ENCODE measurements around the gene CLASP1. TPM values are rescaled to one million over a fixed set of nuclear protein-coding genes. Genes with fewer than 3 reads are reported as not detected.

Gene CLASP1
- total and polyA plus RNA-seq, 2 donors (not counting 3 experiments of a cell fraction or from before 2014, with no cell fraction given), result 10.0 to 57.9 TPM

- no peaks in the 10 kb centered on the region for H3K27me3 ChIP-seq (ENCODE audit: control insufficient read depth in 2 of 2, insufficient read depth in 2 of 2, low read length in 2 of 2)
- POLR2A ChIA-PET, result no interaction called here
- H3K36me3 ChIP-seq (ENCODE audit: control insufficient read depth in 2 of 2, extremely low read depth in 1 of 2, insufficient read depth in 2 of 2, low read length in 2 of 2), result peaks cover 4 to 10% of the 10 kb centered on the region in 2 experiments
- no peaks in the 10 kb centered on the region for H3K4me1 ChIP-seq (ENCODE audit: control insufficient read depth, extremely low read depth, insufficient read depth, low read length)
- TF ChIP-seq GATA2 (IDR thresholded peaks at IDR 0.05; ENCODE audit: insufficient read depth, insufficient read length, low read depth, low read length), result no peak
- no peak for TF ChIP-seq JUN (IDR thresholded peaks at IDR 0.05; ENCODE audit: borderline replicate concordance, insufficient read depth, insufficient read length, low read depth)
- no peak for TF ChIP-seq MAX (IDR thresholded peaks at IDR 0.05; ENCODE audit: insufficient read depth, insufficient read length)
- no peak for TF ChIP-seq POLR2A (IDR thresholded peaks at IDR 0.05; ENCODE audit: low read depth, low read length)
- no peak for TF ChIP-seq MYC (IDR thresholded peaks at IDR 0.05; ENCODE audit: low read depth, low read length)
- TF ChIP-seq CTCF (IDR thresholded peaks at IDR 0.05; ENCODE audit: extremely low read depth in 1 of 2, insufficient read depth in 1 of 2, low read depth in 1 of 2, low read length in 2 of 2), result no peak
- TF ChIP-seq FOS (IDR thresholded peaks at IDR 0.05; ENCODE audit: borderline replicate concordance, insufficient read depth, low read length), result no peak
- no peak for TF ChIP-seq POLR2AphosphoS5 (IDR thresholded peaks at IDR 0.05; ENCODE audit: insufficient read depth, low read depth, low read length)
- no peak for TF ChIP-seq EZH2 (IDR thresholded peaks at IDR 0.05; ENCODE audit: borderline replicate concordance, low read depth, low read length, severe bottlenecking)
- dilution Hi-C loops (cut with MboI; ENCODE audit: extremely low pct_ligation_motif_present, low sequenced_read_pairs) (no loop called here), intact Hi-C loops (cut with micrococcal nuclease) (no loop called here)
- no peak overlapping the region for H3K4me2 ChIP-seq (ENCODE audit: insufficient read depth, low read length)
- no peaks in the 10 kb centered on the region for H4K20me1 ChIP-seq (replicated peaks; ENCODE audit: control insufficient read depth, extremely low read depth, insufficient read depth, low read length)
- no peaks in the 10 kb centered on the region for H3K9me3 ChIP-seq (replicated peaks; ENCODE audit: control insufficient read depth, insufficient read depth, low read length)
- H3K9ac ChIP-seq (replicated peaks; ENCODE audit: extremely low read depth, insufficient read depth, low read length), result no peak overlapping the region
- H3K4me3 ChIP-seq (replicated peaks in 1 of 3; ENCODE audit: insufficient read depth in 1 of 3, low read depth in 1 of 3, low read length in 3 of 3), result no peak overlapping the region
- FAIRE-seq (no peak), DNase-seq (ENCODE audit: low read depth, low spot score) (no peak)
- H3K79me2 ChIP-seq (ENCODE audit: control insufficient read depth, insufficient read depth, low read length), result no peaks in the 10 kb centered on the region
- BruUV-seq (replicated peaks), result no TSS peak
- H3K27ac ChIP-seq (ENCODE audit: insufficient read depth, low read depth, low read length), result no peak overlapping the region
- no peaks in the 10 kb centered on the region for H3K9me1 ChIP-seq (replicated peaks; ENCODE audit: control insufficient read depth, extremely low read depth, insufficient read depth, low read length)
- H2AFZ ChIP-seq (ENCODE audit: low read depth, low read length), result no peak overlapping the region
- CTCF ChIA-PET, result interaction anchor here (1.1 kb wide), 1 partner anchor 12 kb away, joined by 5 read pairs; no protein-coding TSS in a partner anchor
Observed at GRCh38 chr2:121390082-121390692, 259.1 kb downstream of the CLASP1 start.

Measured in endothelial cell of umbilical vein (primary cell).